Trophoblast cell (in vitro differentiated cells and primary cell): ENCODE results near the gene EXOC4.

Source experiments
- DNase-seq, 2 donors: peaks; one replicate each; pipeline ENCODE4 v3.0.0-alpha.2; 2016
- H2AFZ ChIP-seq: 2 replicates; pipeline ENCODE4 v1.6.1; 2013; ENCODE audit warnings: low read length, moderate library complexity, mild to moderate bottlenecking; ENCODE audit not compliant: insufficient read depth, poor library complexity
- H2AK5ac ChIP-seq: 2 replicates; pipeline ENCODE4 v1.6.1; 2013; ENCODE audit warnings: mild to moderate bottlenecking, low read length
- H2BK120ac ChIP-seq: 2 replicates; pipeline ENCODE4 v1.6.1; 2013; ENCODE audit warnings: low read length, mild to moderate bottlenecking, moderate library complexity; ENCODE audit not compliant: insufficient read depth, poor library complexity
- H2BK12ac ChIP-seq: 2 replicates; pipeline ENCODE4 v1.6.1; 2013; ENCODE audit warnings: mild to moderate bottlenecking, low read length, moderate library complexity
- H2BK5ac ChIP-seq: 2 replicates; pipeline ENCODE4 v1.6.1; 2013; ENCODE audit warnings: low read length, low read depth, moderate library complexity, mild to moderate bottlenecking; ENCODE audit not compliant: poor library complexity
- H3K14ac ChIP-seq: 2 replicates; pipeline ENCODE4 v1.6.1; 2013; ENCODE audit warnings: mild to moderate bottlenecking, low read length
- H3K18ac ChIP-seq: 2 replicates; pipeline ENCODE4 v1.6.1; 2013; ENCODE audit warnings: mild to moderate bottlenecking, low read length
- H3K23ac ChIP-seq: 2 replicates; pipeline ENCODE4 v1.6.1; 2013; ENCODE audit warnings: low read length
- H3K27ac ChIP-seq: 2 replicates; pipeline ENCODE4 v1.5.1; 2013; ENCODE audit warnings: low read depth, mild to moderate bottlenecking, inconsistent platforms, low read length, moderate library complexity
- H3K27me3 ChIP-seq: 2 replicates; pipeline ENCODE4 v1.6.1; 2013; ENCODE audit warnings: inconsistent platforms, mild to moderate bottlenecking, low read length, moderate library complexity; ENCODE audit not compliant: insufficient read depth
- H3K36me3 ChIP-seq, 2 experiments: 1 replicate in 1 of 2; 2 replicates in 1 of 2; pipeline ENCODE4 v1.6.1; 2013; ENCODE audit warnings: low read length in 2 of 2, mild to moderate bottlenecking in 2 of 2, moderate library complexity in 1 of 2; ENCODE audit not compliant: insufficient read depth in 2 of 2, control insufficient read depth in 1 of 2
- H3K4ac ChIP-seq: 2 replicates; pipeline ENCODE4 v1.6.1; 2013; ENCODE audit warnings: low read depth, mild to moderate bottlenecking, low read length, moderate library complexity
- H3K4me1 ChIP-seq, 2 experiments: 1 replicate in 1 of 2; 2 replicates in 1 of 2; pipeline ENCODE4 v1.6.1; 2013; ENCODE audit warnings: low read length in 2 of 2, mild to moderate bottlenecking in 2 of 2, moderate library complexity in 1 of 2; ENCODE audit not compliant: insufficient read depth in 2 of 2, control insufficient read depth in 1 of 2
- H3K4me2 ChIP-seq: 2 replicates; pipeline ENCODE4 v1.6.1; 2013; ENCODE audit warnings: inconsistent platforms, mild to moderate bottlenecking, low read length, moderate library complexity
- H3K4me3 ChIP-seq: 2 replicates; pipeline ENCODE4 v1.5.1; 2013; ENCODE audit warnings: mild to moderate bottlenecking, low read depth, low read length, inconsistent platforms
- H3K79me1 ChIP-seq: one replicate; pipeline ENCODE4 v1.6.1; 2013; ENCODE audit warnings: low read length
- H3K79me2 ChIP-seq: 2 replicates; pipeline ENCODE4 v1.6.1; 2013; ENCODE audit warnings: low read length, mild to moderate bottlenecking; ENCODE audit not compliant: control insufficient read depth, insufficient read depth, poor library complexity
- H3K9ac ChIP-seq: 2 replicates; pipeline ENCODE4 v1.6.1; 2013; ENCODE audit warnings: mild to moderate bottlenecking, low read length
- H3K9me3 ChIP-seq: 2 replicates; pipeline ENCODE4 v1.6.1; 2013; ENCODE audit warnings: low read depth, mild to moderate bottlenecking, control low read depth, inconsistent platforms, low read length; ENCODE audit not compliant: insufficient read depth
- H4K12ac ChIP-seq: 2 replicates; pipeline ENCODE4 v1.6.1; 2013; ENCODE audit warnings: low read depth, mild to moderate bottlenecking, low read length, moderate library complexity
- H4K8ac ChIP-seq: 2 replicates; pipeline ENCODE4 v1.6.1; 2013; ENCODE audit warnings: low read depth, mild to moderate bottlenecking, low read length, moderate library complexity
- H4K91ac ChIP-seq: one replicate; pipeline ENCODE4 v1.6.1; 2013; ENCODE audit warnings: low read depth, mild to moderate bottlenecking, low read length, moderate library complexity
- WGBS: extraction: QIAGEN DNeasy Blood & Tissue Kit; methylation state at CpG from one replicate; pipeline ENCODE4 v1.1.7; 2013; ENCODE audit warnings: missing lambda C conversion rate; ENCODE audit not compliant: insufficient read length, insufficient coverage; ENCODE audit errors: extremely low coverage; 5-methylcytosine and 5-hydroxymethylcytosine counted together

The EXOC4 gene

GRCh38 chr7:133948588-133948987, 695.7 kb downstream of the EXOC4 start:
- no peak overlapping the region for H4K91ac ChIP-seq
- no peak overlapping the region for H4K8ac ChIP-seq
- H3K18ac ChIP-seq: no peak overlapping the region
- peaks cover 3 to 4% of the 10 kb centered on the region in 2 experiments for H3K4me1 ChIP-seq
- H2AFZ ChIP-seq: no peak overlapping the region
- no peak overlapping the region for H3K4me3 ChIP-seq
- no peak overlapping the region for H3K4me2 ChIP-seq
- H3K14ac ChIP-seq: no peak overlapping the region
- no peak overlapping the region for H3K23ac ChIP-seq
- H3K9ac ChIP-seq: no peak overlapping the region
- H2BK12ac ChIP-seq: no peak overlapping the region
- peaks cover 0 to 2% of the 10 kb centered on the region in 2 experiments for H3K36me3 ChIP-seq
- H3K79me2 ChIP-seq: no peaks in the 10 kb centered on the region
- H3K9me3 ChIP-seq: no peaks in the 10 kb centered on the region
- no peak overlapping the region for H3K4ac ChIP-seq
- no peak for DNase-seq
- H2BK5ac ChIP-seq: no peak overlapping the region
- no CpG with 5 or more reads among the region's 6 CpGs for WGBS
- H2AK5ac ChIP-seq: no peak overlapping the region
- H4K12ac ChIP-seq: no peak overlapping the region
- no peak overlapping the region for H3K27ac ChIP-seq
- H3K79me1 ChIP-seq: no peaks in the 10 kb centered on the region
- H2BK120ac ChIP-seq: no peak overlapping the region
- no peaks in the 10 kb centered on the region for H3K27me3 ChIP-seq

- H4K8ac ChIP-seq: no peak overlapping the region
- no peaks in the 10 kb centered on the region for H3K27me3 ChIP-seq
- H3K9ac ChIP-seq: no peak overlapping the region
- no peak overlapping the region for H4K12ac ChIP-seq
- peaks cover 11% of the 10 kb centered on the region for H3K9me3 ChIP-seq
- no peak overlapping the region for H3K4me3 ChIP-seq
- peaks cover 3 to 4% of the 10 kb centered on the region in 2 experiments for H3K4me1 ChIP-seq
- no peak overlapping the region for H2AK5ac ChIP-seq
- H2BK120ac ChIP-seq: no peak overlapping the region
- no peaks in the 10 kb centered on the region for H3K79me2 ChIP-seq
- H3K23ac ChIP-seq: no peak overlapping the region
- H3K14ac ChIP-seq: no peak overlapping the region
- no peak overlapping the region for H2BK5ac ChIP-seq
- no CpG with 5 or more reads among the region's 4 CpGs for WGBS
- H2BK12ac ChIP-seq: no peak overlapping the region
- no peaks in the 10 kb centered on the region for H3K79me1 ChIP-seq
- no peak overlapping the region for H2AFZ ChIP-seq
- no peak overlapping the region for H3K18ac ChIP-seq
- H3K4ac ChIP-seq: no peak overlapping the region
- no peak overlapping the region for H3K27ac ChIP-seq
- no peak overlapping the region for H3K4me2 ChIP-seq
- DNase-seq: no peak
- H3K36me3 ChIP-seq: peaks cover 0 to 4% of the 10 kb centered on the region in 2 experiments
- H4K91ac ChIP-seq: no peak overlapping the region
These were observed 698.0 kb downstream of the EXOC4 start for GRCh38 chr7:133950855-133951254.

- no peak overlapping the region for H2BK120ac ChIP-seq
- H3K79me2 ChIP-seq: no peaks in the 10 kb centered on the region
- H3K9ac ChIP-seq: no peak overlapping the region
- no peaks in the 10 kb centered on the region for H3K79me1 ChIP-seq
- no peaks in the 10 kb centered on the region for H3K27me3 ChIP-seq
- no peak overlapping the region for H3K4ac ChIP-seq
- H2AFZ ChIP-seq: no peak overlapping the region
- H3K4me2 ChIP-seq: no peak overlapping the region
- no peak overlapping the region for H4K12ac ChIP-seq
- WGBS: no CpG with 5 or more reads among the region's 2 CpGs
- no peak for DNase-seq
- peaks cover 11% of the 10 kb centered on the region for H3K9me3 ChIP-seq
- H3K4me3 ChIP-seq: no peak overlapping the region
- H4K8ac ChIP-seq: no peak overlapping the region
- peaks cover 3 to 4% of the 10 kb centered on the region in 2 experiments for H3K4me1 ChIP-seq
- no peak overlapping the region for H3K18ac ChIP-seq
- no peak overlapping the region for H3K14ac ChIP-seq
- H2AK5ac ChIP-seq: no peak overlapping the region
- peaks cover 0 to 4% of the 10 kb centered on the region in 2 experiments for H3K36me3 ChIP-seq
- H3K23ac ChIP-seq: no peak overlapping the region
- H2BK12ac ChIP-seq: no peak overlapping the region
- no peak overlapping the region for H2BK5ac ChIP-seq
- H3K27ac ChIP-seq: no peak overlapping the region
- no peak overlapping the region for H4K91ac ChIP-seq
These were observed 702.3 kb downstream of the EXOC4 start for GRCh38 chr7:133955208-133955607.

- Histone ChIP-seq H3K79me1 (no peaks in the 10 kb centered on the region), H4K8ac (no peak overlapping the region), H3K27me3 (no peaks in the 10 kb centered on the region), H3K14ac (no peak overlapping the region), H2BK12ac (no peak overlapping the region), H3K27ac (no peak overlapping the region), H3K36me3 (peaks cover 0 to 4% of the 10 kb centered on the region in 2 experiments), H3K9ac (no peak overlapping the region), H4K12ac (no peak overlapping the region), H2AFZ (no peak overlapping the region), H3K9me3 (peaks cover 11% of the 10 kb centered on the region), H2BK5ac (no peak overlapping the region), H3K18ac (no peak overlapping the region), H3K4ac (no peak overlapping the region), H3K4me2 (no peak overlapping the region), H2AK5ac (no peak overlapping the region), H3K79me2 (no peaks in the 10 kb centered on the region), H3K23ac (no peak overlapping the region), H4K91ac (no peak overlapping the region), H3K4me3 (no peak overlapping the region), H2BK120ac (no peak overlapping the region), H3K4me1 (no peaks in the 10 kb centered on the region)
- no CpG with 5 or more reads among the region's 2 CpGs for WGBS
- no peak for DNase-seq
These were observed 705.0 kb downstream of the EXOC4 start for GRCh38 chr7:133957845-133958244.
